Neural progenitor cell (in vitro differentiated cells): ENCODE results near the gene FSTL4.

Source experiments
- EZH2 ChIP-seq: fragments of 200-600 bp; sonication (generic); IDR thresholded peaks from 2 replicates; pipeline ENCODE4 v1.6.1; 2017; ENCODE audit warnings: antibody characterized with exemption, mild to moderate bottlenecking, moderate library complexity
- TF ChIP-seq, protein P1 (sequence below): fragments of 200-600 bp; sonication (generic); IDR thresholded peaks from 2 replicates; pipeline ENCODE4 v1.5.1; 2017; ENCODE audit warnings: antibody characterized with exemption, mild to moderate bottlenecking

DNA sequence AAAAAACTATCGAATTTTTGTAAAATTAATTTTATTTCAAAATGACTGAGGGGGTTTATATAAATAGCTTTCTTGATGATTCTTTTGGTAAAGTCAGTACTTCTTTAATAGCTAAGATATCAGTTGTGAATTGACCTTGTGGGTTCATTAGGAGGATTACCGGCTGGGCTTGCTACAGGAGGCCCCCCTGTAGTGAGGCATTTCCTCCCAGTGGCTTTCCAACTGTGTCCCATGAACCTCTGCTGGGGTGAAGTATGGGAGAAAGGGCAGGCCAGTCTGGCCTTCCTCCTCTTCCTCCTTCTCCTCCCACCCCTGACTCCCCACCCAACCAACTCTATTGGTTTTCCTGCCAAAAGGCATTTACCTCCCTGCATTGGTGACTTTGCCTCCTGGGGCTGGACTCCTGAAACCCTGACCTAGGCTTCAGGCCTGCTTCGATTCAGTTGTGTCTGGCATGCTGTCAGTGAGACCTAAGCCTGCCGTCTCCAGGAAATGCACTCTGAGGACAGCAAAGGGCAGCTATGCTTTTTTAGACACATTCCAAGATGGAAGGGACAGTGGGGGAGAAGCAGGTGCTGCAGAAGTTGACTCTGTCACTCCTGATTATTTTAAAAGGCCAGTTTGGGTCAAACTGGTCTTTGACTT is 415.8 kb downstream of the FSTL4 start:
- TF ChIP-seq, protein P1, sequence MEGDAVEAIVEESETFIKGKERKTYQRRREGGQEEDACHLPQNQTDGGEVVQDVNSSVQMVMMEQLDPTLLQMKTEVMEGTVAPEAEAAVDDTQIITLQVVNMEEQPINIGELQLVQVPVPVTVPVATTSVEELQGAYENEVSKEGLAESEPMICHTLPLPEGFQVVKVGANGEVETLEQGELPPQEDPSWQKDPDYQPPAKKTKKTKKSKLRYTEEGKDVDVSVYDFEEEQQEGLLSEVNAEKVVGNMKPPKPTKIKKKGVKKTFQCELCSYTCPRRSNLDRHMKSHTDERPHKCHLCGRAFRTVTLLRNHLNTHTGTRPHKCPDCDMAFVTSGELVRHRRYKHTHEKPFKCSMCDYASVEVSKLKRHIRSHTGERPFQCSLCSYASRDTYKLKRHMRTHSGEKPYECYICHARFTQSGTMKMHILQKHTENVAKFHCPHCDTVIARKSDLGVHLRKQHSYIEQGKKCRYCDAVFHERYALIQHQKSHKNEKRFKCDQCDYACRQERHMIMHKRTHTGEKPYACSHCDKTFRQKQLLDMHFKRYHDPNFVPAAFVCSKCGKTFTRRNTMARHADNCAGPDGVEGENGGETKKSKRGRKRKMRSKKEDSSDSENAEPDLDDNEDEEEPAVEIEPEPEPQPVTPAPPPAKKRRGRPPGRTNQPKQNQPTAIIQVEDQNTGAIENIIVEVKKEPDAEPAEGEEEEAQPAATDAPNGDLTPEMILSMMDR = no peak
- no peak for TF ChIP-seq EZH2
